PFSK-1 (cell line): Measurements from ENCODE around the gene ZNF827.

Experiments
- POLR2AphosphoS5 ChIP-seq: IDR thresholded peaks from 2 replicates; pipeline ENCODE4 v1.6.1; 2012; ENCODE audit warnings: low read depth, mild to moderate bottlenecking, control low read depth, low read length, moderate library complexity
- REST ChIP-seq, 2 experiments: IDR thresholded peaks; 2 replicates each; pipeline versions ENCODE4 v1.6.1 to v1.8.0; 2011 to 2012; ENCODE audit warnings: low read depth in 2 of 2, low read length in 2 of 2, control low read depth in 1 of 2, inconsistent platforms in 1 of 2, mild to moderate bottlenecking in 1 of 2, moderate library complexity in 1 of 2; ENCODE audit not compliant: insufficient read depth in 1 of 2
- TAF1 ChIP-seq: IDR thresholded peaks from 2 replicates; pipeline ENCODE4 v1.6.1; 2012; ENCODE audit warnings: low read length, control low read depth, borderline replicate concordance; ENCODE audit not compliant: insufficient read depth

DNA sequence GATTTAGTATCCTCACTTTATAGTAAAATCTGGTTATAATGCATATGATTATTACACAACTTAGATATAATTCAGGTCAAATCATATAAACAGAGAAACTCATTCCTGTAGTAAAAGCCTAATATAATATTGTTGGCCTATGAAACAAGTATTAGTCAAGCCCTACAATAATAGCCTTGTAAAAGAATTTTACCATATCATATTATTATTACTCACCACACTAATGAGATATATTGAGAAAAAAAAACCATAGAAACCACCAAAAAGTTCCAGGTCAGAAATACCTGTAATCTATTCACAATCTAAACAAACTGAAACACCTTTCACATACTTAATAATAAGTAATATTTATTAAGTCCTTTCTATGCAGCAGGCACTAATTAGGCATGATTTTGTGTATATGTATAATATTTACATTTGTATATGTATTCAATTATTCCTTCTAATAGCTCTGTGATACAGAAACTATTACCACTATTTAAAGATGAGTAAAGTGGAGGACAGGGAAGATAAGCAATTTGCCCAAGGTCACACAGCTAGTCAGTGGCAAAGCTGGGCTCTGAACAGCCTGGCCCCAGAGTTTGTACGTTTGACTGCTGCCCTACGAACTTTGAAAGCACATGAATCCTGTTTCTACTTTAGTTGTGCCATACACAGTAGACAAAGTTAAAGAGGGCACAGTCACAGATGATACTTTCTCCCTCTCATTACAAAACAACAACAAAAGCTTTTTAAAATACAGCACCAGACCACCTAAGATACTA lies 9.0 kb downstream of the ZNF827 start:
- TF ChIP-seq POLR2AphosphoS5 = no peak
- TF ChIP-seq TAF1 = no peak
- TF ChIP-seq REST (IDR thresholded peaks at IDR 0.05; ENCODE audit: insufficient read depth in 1 of 2, low read depth in 2 of 2, low read length in 2 of 2) = no peak
